ENCODE data around the gene NEK11. TPM values are rescaled to one million over a fixed set of nuclear protein-coding genes. Genes with fewer than 3 reads are reported as not detected.
A peak's percentile ranks its signal among the peaks of the same experiment; 100 is the strongest.

Gene NEK11
- total RNA-seq, 2 donors from 2014 or later = 7.4 to 14.0 TPM

GRCh38 chr3:131082246-131082645 lies 55.6 kb downstream of the NEK11 start:
- DNase-seq (ENCODE audit: low spot score) = no peak

GRCh38 chr3:131082871-131083863 lies 56.5 kb downstream of the NEK11 start:
- peak; percentile 6 for DNase-seq (ENCODE audit: low spot score)
- H3K36me3 ChIP-seq = no peaks in the 10 kb centered on the region

More at GRCh38 chr3:131082246-131082645, 55.6 kb downstream of the NEK11 start:
- Histone ChIP-seq H3K4me3 (no peak overlapping the region), H3K9me3 (no peaks in the 10 kb centered on the region), H3K36me3 (no peaks in the 10 kb centered on the region), H3K27me3 (replicated peaks; ENCODE audit: insufficient read depth) (no peaks in the 10 kb centered on the region), H3K27ac (no peak overlapping the region), H3K4me1 (replicated peaks) (no peaks in the 10 kb centered on the region)
- WGBS = 96% methylated on average over 4 of the region's 4 CpGs
- TF ChIP-seq POLR2A (IDR thresholded peaks at IDR 0.05) (no peak), POLR2AphosphoS5 (IDR thresholded peaks at IDR 0.05) (no peak)
- TF ChIP-seq, protein P1, sequence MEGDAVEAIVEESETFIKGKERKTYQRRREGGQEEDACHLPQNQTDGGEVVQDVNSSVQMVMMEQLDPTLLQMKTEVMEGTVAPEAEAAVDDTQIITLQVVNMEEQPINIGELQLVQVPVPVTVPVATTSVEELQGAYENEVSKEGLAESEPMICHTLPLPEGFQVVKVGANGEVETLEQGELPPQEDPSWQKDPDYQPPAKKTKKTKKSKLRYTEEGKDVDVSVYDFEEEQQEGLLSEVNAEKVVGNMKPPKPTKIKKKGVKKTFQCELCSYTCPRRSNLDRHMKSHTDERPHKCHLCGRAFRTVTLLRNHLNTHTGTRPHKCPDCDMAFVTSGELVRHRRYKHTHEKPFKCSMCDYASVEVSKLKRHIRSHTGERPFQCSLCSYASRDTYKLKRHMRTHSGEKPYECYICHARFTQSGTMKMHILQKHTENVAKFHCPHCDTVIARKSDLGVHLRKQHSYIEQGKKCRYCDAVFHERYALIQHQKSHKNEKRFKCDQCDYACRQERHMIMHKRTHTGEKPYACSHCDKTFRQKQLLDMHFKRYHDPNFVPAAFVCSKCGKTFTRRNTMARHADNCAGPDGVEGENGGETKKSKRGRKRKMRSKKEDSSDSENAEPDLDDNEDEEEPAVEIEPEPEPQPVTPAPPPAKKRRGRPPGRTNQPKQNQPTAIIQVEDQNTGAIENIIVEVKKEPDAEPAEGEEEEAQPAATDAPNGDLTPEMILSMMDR (IDR thresholded peaks at IDR 0.05) = no peak
- intact Hi-C loops (cut with DNase I) = no loop called here

GRCh38 chr3:131091768-131092167 lies 65.1 kb downstream of the NEK11 start:
- no peaks in the 10 kb centered on the region for H3K27me3 ChIP-seq (replicated peaks; ENCODE audit: insufficient read depth)
- intact Hi-C loops (cut with DNase I) = no loop called here
- no peaks in the 10 kb centered on the region for H3K4me1 ChIP-seq (replicated peaks)
- H3K4me3 ChIP-seq = no peak overlapping the region
- no peaks in the 10 kb centered on the region for H3K36me3 ChIP-seq
- 93% methylated on average over 3 of the region's 3 CpGs for WGBS
- no peaks in the 10 kb centered on the region for H3K9me3 ChIP-seq
- no peak overlapping the region for H3K27ac ChIP-seq
- no peak for TF ChIP-seq POLR2AphosphoS5 (IDR thresholded peaks at IDR 0.05)
- TF ChIP-seq POLR2A (IDR thresholded peaks at IDR 0.05) = no peak
- TF ChIP-seq, protein P1 (IDR thresholded peaks at IDR 0.05) = no peak
- no peak for DNase-seq (ENCODE audit: low spot score)

More at GRCh38 chr3:131082871-131083863, 56.5 kb downstream of the NEK11 start:
- WGBS = 23% methylated on average over 5 of the region's 5 CpGs
- Histone ChIP-seq H3K9me3 (no peaks in the 10 kb centered on the region), H3K4me1 (replicated peaks) (no peaks in the 10 kb centered on the region), H3K27me3 (replicated peaks; ENCODE audit: insufficient read depth) (no peaks in the 10 kb centered on the region), H3K4me3 (no peak overlapping the region), H3K27ac (no peak overlapping the region)
- no peak for TF ChIP-seq POLR2AphosphoS5 (IDR thresholded peaks at IDR 0.05)
- intact Hi-C loops (cut with DNase I) = no loop called here

DNA sequence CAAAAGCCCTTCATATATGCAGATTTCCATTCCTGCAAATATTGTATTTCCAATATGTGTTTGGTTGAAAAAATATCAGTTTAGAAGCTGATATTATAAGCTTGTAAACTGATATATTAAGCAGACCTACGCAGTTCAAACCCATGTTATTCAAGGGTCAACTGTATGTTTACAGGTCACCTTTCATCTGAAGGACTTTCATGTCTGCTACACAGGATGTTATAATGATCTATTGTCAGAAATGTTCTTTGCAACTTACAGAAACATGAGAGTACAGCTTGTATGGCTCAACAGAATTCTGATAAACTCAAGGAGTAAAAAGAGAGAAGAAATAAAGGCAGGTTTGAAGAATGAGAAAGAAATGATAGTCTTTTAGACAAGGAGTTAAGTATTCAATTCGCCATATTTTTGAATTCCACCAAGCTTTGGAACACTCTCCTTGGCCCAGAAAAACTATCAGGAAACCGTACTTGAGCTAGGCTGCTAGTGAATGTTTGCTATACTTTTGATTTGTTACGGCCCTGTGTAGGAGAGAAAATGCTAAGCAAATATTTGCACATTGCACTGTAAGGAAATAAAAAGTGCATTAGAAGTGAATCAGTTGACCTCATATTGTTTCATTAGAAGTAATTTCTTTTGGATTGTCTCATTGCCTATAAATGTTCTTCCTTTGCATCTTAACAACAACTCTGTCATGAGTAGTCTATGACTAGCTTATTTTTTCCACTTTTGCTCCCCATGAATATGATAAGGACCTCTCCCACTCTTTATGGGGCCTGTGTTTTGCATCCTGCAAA lies 81.2 kb downstream of the NEK11 start:
- WGBS = 56% methylated on average over 4 of the region's 4 CpGs
- Histone ChIP-seq H3K4me3 (no peak overlapping the region), H3K4me1 (replicated peaks) (no peaks in the 10 kb centered on the region), H3K9me3 (no peaks in the 10 kb centered on the region), H3K27ac (no peak overlapping the region), H3K27me3 (replicated peaks; ENCODE audit: insufficient read depth) (no peaks in the 10 kb centered on the region), H3K36me3 (no peaks in the 10 kb centered on the region)
- no peak for DNase-seq (ENCODE audit: low spot score)
- TF ChIP-seq, protein P1 (IDR thresholded peaks at IDR 0.05) = no peak
- TF ChIP-seq POLR2A (IDR thresholded peaks at IDR 0.05) (no peak), POLR2AphosphoS5 (IDR thresholded peaks at IDR 0.05) (no peak)
- intact Hi-C loops (cut with DNase I) = no loop called here

GRCh38 chr3:131109156-131109555 lies 82.5 kb downstream of the NEK11 start:
- intact Hi-C loops (cut with DNase I) = no loop called here
- TF ChIP-seq, protein P1 (IDR thresholded peaks at IDR 0.05) = no peak
- TF ChIP-seq POLR2A (IDR thresholded peaks at IDR 0.05) (no peak), POLR2AphosphoS5 (IDR thresholded peaks at IDR 0.05) (no peak)
- Histone ChIP-seq H3K9me3 (no peaks in the 10 kb centered on the region), H3K27ac (no peak overlapping the region), H3K27me3 (replicated peaks; ENCODE audit: insufficient read depth) (no peaks in the 10 kb centered on the region), H3K4me1 (replicated peaks) (no peaks in the 10 kb centered on the region), H3K4me3 (no peak overlapping the region), H3K36me3 (no peaks in the 10 kb centered on the region)
- DNase-seq (ENCODE audit: low spot score) = no peak

Measured in prostate gland (tissue), 2 donors.